Fibroblast of lung (primary cell): ENCODE data around the gene LRIT1. TPM values are rescaled to one million over a fixed set of nuclear protein-coding genes. Genes with fewer than 3 reads are reported as not detected.

Experiments used
- DNase-seq, 2 donors: peaks; one replicate each; pipeline versions ENCODE4 v3.0.0 to v3.0.0-alpha.2; 2010; ENCODE audit warnings: low read depth in 2 of 2
- H2AFZ ChIP-seq: 2 replicates; pipeline ENCODE4 v1.5.1; 2012; ENCODE audit warnings: low read length, control low read depth, inconsistent platforms
- H3K27ac ChIP-seq: 2 replicates; pipeline ENCODE4 v1.5.1; 2011; ENCODE audit warnings: low read length, control low read depth; ENCODE audit not compliant: insufficient read depth
- H3K27me3 ChIP-seq: 2 replicates; pipeline ENCODE4 v1.5.1; 2011; ENCODE audit warnings: mild to moderate bottlenecking, low read length; ENCODE audit not compliant: control insufficient read depth, insufficient read depth
- H3K36me3 ChIP-seq: 2 replicates; pipeline ENCODE4 v1.5.1; 2011; ENCODE audit warnings: low read length; ENCODE audit not compliant: control insufficient read depth, insufficient read depth
- H3K4me1 ChIP-seq: 2 replicates; pipeline ENCODE4 v1.5.1; 2011; ENCODE audit warnings: low read length; ENCODE audit not compliant: control insufficient read depth, insufficient read depth; ENCODE audit errors: extremely low read depth
- H3K4me2 ChIP-seq: 2 replicates; pipeline ENCODE4 v1.5.1; 2011; ENCODE audit warnings: low read length, control low read depth; ENCODE audit not compliant: insufficient read depth; ENCODE audit errors: extremely low read depth
- H3K4me3 ChIP-seq, 4 experiments: fragments of 200-600 bp in 1 of 4; sonication (generic) in 1 of 4; replicated peaks in 1 of 4; 2 replicates each; pipeline ENCODE4 v1.5.1; 2011 to 2016; ENCODE audit warnings: low read length in 4 of 4, low read depth in 3 of 4, mild to moderate bottlenecking in 3 of 4, control low read depth in 2 of 4, inconsistent platforms in 1 of 4, mixed read lengths in 1 of 4; ENCODE audit not compliant: insufficient read depth in 1 of 4; ENCODE audit errors: control extremely low read depth in 1 of 4
- H3K79me2 ChIP-seq: 2 replicates; pipeline ENCODE4 v1.5.1; 2012; ENCODE audit warnings: mild to moderate bottlenecking, low read length, inconsistent platforms; ENCODE audit not compliant: control insufficient read depth, insufficient read depth
- H3K9ac ChIP-seq: 2 replicates; pipeline ENCODE4 v1.5.1; 2011; ENCODE audit warnings: mild to moderate bottlenecking, low read length, control low read depth; ENCODE audit not compliant: insufficient read depth
- H3K9me3 ChIP-seq: 2 replicates; pipeline ENCODE4 v1.5.1; 2012; ENCODE audit warnings: low read depth, low read length; ENCODE audit not compliant: control insufficient read depth, insufficient read depth
- H4K20me1 ChIP-seq: 2 replicates; pipeline ENCODE4 v1.5.1; 2011; ENCODE audit warnings: low read length; ENCODE audit not compliant: control insufficient read depth, insufficient read depth; ENCODE audit errors: extremely low read depth
- EZH2 ChIP-seq: IDR thresholded peaks from 2 replicates; pipeline ENCODE4 v1.5.1; 2012; ENCODE audit warnings: low read length, control low read depth, mild to moderate bottlenecking; ENCODE audit errors: missing control alignments
- polyA plus RNA-seq, 2 donors: library from polyadenylated mRNA; depleted of rRNA in 1 of 2; stranded (reverse) in 1 of 2; unstranded in 1 of 2; fragments of >200 nt; gene quantifications; 2 replicates each; pipeline ENCODE4 v1.2.1, GENCODE V29; 2011 to 2012; ENCODE audit warnings: missing spikeins in 1 of 2
- total RNA-seq: library from RNA; depleted of rRNA; stranded (reverse); fragments of >200 nt; gene quantifications from 2 replicates; pipeline ENCODE4 v1.2.1, GENCODE V29; 2014
- TF ChIP-seq, protein P1 (sequence below), 2 donors: IDR thresholded peaks in 1 of 2; conservative IDR thresholded peaks in 1 of 2; 1 replicate in 1 of 2; 2 replicates in 1 of 2; pipeline ENCODE4 v1.5.1; 2011 to 2012; ENCODE audit warnings: low read length in 2 of 2, control low read depth in 1 of 2, inconsistent platforms in 1 of 2, low read depth in 1 of 2, mild to moderate bottlenecking in 1 of 2

The LRIT1 gene
- total and polyA plus RNA-seq, 2 donors (not counting 1 experiment from before 2014, with no cell fraction given): not detected

DNA sequence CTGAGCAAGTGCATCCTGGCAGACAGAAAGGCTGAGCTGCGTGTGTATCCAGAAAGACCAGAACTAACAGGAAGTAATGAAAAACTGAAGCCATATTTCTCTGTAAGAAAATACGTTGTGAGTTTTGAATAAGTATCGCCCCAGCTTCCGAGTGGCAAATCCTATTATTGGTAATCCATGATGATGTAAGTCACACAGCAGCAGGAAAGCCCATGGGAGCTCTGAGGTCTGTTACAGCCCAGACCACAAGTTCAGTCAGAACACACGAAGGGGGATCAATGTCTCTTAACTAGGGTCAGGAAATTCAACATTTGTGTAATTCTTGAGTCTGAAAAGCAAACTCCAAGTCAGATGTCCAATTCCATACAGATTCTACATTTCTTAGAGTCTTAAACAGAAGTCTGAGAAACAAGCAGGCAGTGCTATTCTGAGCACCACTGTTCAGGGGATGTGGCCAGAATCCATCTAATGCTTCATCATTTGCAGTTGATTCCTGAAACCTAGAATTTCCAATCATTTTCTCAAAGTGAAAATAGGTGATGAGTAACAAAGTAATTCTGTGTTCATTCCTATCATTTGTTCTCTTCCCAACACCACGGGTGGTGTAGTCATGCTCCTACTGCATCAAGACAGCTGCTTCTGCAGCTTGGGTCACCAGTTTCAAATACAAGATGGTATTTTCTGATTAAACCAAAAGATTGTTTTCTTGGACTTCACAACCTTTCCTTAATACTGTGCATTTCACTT is 15.7 kb downstream of the LRIT1 start, which contains the start of gene LRIT2:
TSS of gene LRIT2 (minus strand) at position 118 of the 747 bp plus-strand sequence. CDS start at position 94, 24 bp downstream.
- DNase-seq: no peak
- H3K27ac ChIP-seq: no peak within 1 kb of the TSS
- no peak within 1 kb of the TSS for H3K9ac ChIP-seq

DNA sequence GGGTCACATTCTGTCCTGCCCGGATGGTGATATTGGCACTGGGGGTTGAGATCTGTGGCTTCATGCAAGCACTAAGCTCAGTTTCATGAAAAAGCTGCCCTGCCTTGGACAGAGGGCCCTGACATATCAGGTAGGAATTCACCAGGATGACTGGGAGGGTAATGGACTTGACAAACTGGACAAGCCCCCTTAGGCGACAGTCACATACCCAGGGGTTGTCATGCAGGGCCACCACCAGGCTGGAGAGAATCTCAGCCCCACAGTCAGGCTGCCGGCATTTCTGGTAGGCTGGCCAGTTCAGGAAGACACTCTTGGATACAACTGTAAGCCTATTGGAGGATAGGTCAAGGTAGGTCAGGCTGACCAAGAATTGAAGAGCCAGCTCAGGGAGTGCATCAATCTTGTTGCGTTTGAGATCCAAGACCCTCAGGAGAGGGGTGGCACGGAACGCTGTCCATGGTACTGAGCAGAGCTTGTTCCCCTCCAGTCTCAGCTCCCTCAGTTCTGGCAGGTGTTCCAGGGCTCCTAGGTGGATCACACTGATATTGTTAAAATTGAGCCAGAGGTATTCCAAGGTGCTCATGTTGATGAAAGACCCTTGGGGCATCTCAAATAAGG is 16.8 kb downstream of the LRIT1 start:
- Histone ChIP-seq H3K9me3 (no peaks in the 10 kb centered on the region), H3K79me2 (no peaks in the 10 kb centered on the region), H4K20me1 (no peaks in the 10 kb centered on the region), H3K27ac (no peak overlapping the region), H2AFZ (no peak overlapping the region), H3K36me3 (no peaks in the 10 kb centered on the region), H3K4me3 (no peak overlapping the region), H3K4me1 (no peaks in the 10 kb centered on the region), H3K9ac (no peak overlapping the region), H3K27me3 (no peaks in the 10 kb centered on the region), H3K4me2 (no peak overlapping the region)
- no peak for DNase-seq
- no peak for TF ChIP-seq EZH2
- TF ChIP-seq, protein P1, sequence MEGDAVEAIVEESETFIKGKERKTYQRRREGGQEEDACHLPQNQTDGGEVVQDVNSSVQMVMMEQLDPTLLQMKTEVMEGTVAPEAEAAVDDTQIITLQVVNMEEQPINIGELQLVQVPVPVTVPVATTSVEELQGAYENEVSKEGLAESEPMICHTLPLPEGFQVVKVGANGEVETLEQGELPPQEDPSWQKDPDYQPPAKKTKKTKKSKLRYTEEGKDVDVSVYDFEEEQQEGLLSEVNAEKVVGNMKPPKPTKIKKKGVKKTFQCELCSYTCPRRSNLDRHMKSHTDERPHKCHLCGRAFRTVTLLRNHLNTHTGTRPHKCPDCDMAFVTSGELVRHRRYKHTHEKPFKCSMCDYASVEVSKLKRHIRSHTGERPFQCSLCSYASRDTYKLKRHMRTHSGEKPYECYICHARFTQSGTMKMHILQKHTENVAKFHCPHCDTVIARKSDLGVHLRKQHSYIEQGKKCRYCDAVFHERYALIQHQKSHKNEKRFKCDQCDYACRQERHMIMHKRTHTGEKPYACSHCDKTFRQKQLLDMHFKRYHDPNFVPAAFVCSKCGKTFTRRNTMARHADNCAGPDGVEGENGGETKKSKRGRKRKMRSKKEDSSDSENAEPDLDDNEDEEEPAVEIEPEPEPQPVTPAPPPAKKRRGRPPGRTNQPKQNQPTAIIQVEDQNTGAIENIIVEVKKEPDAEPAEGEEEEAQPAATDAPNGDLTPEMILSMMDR (conservative IDR thresholded peaks at IDR 0.05 in 1 of 2, IDR thresholded peaks at IDR 0.05 in 1 of 2; ENCODE audit: low read depth in 1 of 2, low read length in 2 of 2): no peak

More for the DNA sequence above, 15.7 kb downstream of the LRIT1 start, which contains the start of gene LRIT2:
- Histone ChIP-seq H3K27me3 (no peaks in the 10 kb centered on the region), H3K4me3 (no peak within 1 kb of the TSS), H3K36me3 (no peaks in the 10 kb centered on the region), H3K4me1 (no peaks in the 10 kb centered on the region), H3K79me2 (no peaks in the 10 kb centered on the region), H2AFZ (no peak within 1 kb of the TSS), H3K9me3 (no peaks in the 10 kb centered on the region), H4K20me1 (no peaks in the 10 kb centered on the region), H3K4me2 (no peak within 1 kb of the TSS)
- TF ChIP-seq, protein P1 (conservative IDR thresholded peaks at IDR 0.05 in 1 of 2, IDR thresholded peaks at IDR 0.05 in 1 of 2; ENCODE audit: low read depth in 1 of 2, low read length in 2 of 2): no peak
- TF ChIP-seq EZH2: no peak

DNA sequence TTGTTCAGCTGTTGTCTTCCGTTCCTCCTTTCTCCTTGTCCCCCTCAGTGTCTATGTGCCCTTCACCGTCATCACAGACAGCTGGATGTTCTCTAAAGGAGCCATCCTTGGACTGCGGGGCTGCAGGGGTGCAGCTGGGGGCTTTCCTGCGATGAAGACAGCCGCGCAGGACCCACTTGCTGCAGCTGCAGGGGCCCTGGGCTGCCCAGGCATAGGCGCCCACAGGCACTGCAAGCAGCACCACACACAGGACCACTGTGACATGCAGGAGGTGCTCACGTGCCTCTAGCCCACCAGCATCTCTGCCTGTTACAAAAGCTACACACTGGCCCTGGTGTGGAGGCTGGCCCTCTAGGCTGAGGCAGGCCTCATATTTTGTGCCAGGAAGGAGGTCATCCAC is 19.4 kb downstream of the LRIT1 start:
- Histone ChIP-seq H3K36me3 (no peaks in the 10 kb centered on the region), H3K27ac (no peak overlapping the region), H3K4me1 (no peaks in the 10 kb centered on the region), H4K20me1 (no peaks in the 10 kb centered on the region), H3K9me3 (no peaks in the 10 kb centered on the region), H3K79me2 (no peaks in the 10 kb centered on the region), H3K27me3 (no peaks in the 10 kb centered on the region), H3K9ac (no peak overlapping the region), H3K4me3 (no peak overlapping the region), H3K4me2 (no peak overlapping the region), H2AFZ (no peak overlapping the region)
- TF ChIP-seq, protein P1 (conservative IDR thresholded peaks at IDR 0.05 in 1 of 2, IDR thresholded peaks at IDR 0.05 in 1 of 2; ENCODE audit: low read depth in 1 of 2, low read length in 2 of 2): no peak
- no peak for TF ChIP-seq EZH2
- no peak for DNase-seq
